GM10248 (cell line): ENCODE measurements around the gene CEP112.

Experiments
- CTCF ChIA-PET: fragments of 300-600 bp; sonication (Branson Sonifier 250); formaldehyde crosslinking; extraction: SDS; loops from one replicate; lab custom pipeline; 2021; ENCODE audit warnings: antibody characterized with exemption; lab: Yijun Ruan, JAX
- POLR2A ChIA-PET: fragments of 350-650 bp; sonication (Branson Sonifier 250); formaldehyde crosslinking; extraction: SDS; loops from one replicate; lab custom pipeline; 2020; ENCODE audit warnings: antibody characterized with exemption; lab: Yijun Ruan, JAX
- DNase-seq: peaks from one replicate; pipeline ENCODE4 v3.0.0; 2012; ENCODE audit errors: extremely low spot score
- TF ChIP-seq, protein P1 (sequence below): IDR thresholded peaks from 2 replicates; pipeline ENCODE4 v1.5.1; 2012; ENCODE audit warnings: mild to moderate bottlenecking, low read depth; ENCODE audit errors: extremely low read depth, missing control alignments, control extremely low read depth

Gene CEP112

DNA sequence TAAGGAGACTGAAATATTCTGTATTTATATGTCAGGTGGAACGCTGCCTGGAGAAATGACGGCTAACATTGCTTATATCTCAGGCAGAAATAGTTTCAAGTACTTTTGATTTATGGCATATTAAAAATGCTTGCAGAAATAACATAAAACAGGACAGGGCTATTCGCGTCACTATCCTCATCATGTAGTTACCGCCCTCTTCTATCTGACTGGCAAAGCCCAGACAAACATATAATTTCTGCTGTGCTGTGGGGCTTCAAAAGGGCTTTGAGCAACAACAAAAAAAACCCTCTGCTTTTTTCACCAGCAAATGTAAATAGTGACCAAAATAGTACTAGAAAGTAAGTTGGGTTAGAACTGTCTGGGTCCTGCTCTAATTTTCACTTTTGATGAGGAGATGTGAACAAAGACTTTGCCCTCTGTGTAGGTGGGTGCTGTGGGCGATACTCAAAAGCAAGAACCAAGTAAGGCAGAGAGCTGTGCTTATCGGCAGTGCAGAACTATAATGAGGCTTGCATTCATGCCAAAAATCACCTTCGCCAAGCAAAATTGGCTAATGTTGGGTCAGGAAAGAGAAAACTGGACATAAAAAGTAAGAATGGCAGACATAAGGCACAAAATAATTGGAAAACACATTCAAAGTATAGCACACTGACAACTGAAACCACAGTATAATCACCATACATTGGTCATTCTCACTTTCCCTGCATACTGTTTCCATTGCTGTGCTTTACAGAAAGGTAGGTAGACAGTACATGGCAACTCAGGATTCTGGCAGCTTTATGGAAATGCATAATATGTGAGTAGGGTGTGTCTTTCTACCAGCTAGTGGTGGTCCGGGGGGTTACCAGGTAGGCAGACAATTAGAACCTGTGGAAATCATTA, 479.3 kb downstream of the CEP112 start:
- ChIA-PET CTCF (no interaction called here), POLR2A (no interaction called here)
- DNase-seq = no peak
- TF ChIP-seq, protein P1, sequence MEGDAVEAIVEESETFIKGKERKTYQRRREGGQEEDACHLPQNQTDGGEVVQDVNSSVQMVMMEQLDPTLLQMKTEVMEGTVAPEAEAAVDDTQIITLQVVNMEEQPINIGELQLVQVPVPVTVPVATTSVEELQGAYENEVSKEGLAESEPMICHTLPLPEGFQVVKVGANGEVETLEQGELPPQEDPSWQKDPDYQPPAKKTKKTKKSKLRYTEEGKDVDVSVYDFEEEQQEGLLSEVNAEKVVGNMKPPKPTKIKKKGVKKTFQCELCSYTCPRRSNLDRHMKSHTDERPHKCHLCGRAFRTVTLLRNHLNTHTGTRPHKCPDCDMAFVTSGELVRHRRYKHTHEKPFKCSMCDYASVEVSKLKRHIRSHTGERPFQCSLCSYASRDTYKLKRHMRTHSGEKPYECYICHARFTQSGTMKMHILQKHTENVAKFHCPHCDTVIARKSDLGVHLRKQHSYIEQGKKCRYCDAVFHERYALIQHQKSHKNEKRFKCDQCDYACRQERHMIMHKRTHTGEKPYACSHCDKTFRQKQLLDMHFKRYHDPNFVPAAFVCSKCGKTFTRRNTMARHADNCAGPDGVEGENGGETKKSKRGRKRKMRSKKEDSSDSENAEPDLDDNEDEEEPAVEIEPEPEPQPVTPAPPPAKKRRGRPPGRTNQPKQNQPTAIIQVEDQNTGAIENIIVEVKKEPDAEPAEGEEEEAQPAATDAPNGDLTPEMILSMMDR = no peak

DNA sequence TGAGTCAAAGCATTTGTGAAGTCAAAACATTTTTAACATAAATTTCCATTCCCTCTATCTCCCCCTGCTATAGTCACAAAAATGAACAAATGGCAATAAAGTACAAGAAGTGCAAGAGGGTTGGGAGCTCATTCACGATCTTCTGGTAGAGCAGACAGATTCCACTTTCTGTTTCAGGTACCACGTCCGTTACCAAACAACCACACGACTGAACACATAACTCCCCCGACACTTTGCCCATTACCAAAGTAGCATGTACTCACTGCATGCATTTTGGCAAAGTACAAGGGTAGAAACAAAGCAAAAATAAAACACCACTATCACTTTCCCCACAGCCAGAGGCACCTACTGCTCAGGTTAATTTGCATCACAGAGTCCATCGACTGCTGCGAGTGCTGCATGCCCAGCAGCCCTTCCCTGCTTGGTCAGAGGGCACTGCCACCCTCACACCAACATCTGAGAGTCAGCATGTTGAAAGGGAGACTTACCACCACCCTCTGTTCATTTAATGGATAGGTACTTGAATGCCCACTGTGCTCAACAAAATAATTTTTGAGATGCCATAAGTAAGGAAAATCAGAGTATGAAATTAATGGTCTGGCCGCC, 480.2 kb downstream of the CEP112 start:
- ChIA-PET CTCF (interaction anchor here (1.1 kb wide), 1 partner anchor 29 kb away, joined by 3 read pairs; no protein-coding TSS in a partner anchor), POLR2A (no interaction called here)
- DNase-seq = no peak
- TF ChIP-seq, protein P1 = no peak

DNA sequence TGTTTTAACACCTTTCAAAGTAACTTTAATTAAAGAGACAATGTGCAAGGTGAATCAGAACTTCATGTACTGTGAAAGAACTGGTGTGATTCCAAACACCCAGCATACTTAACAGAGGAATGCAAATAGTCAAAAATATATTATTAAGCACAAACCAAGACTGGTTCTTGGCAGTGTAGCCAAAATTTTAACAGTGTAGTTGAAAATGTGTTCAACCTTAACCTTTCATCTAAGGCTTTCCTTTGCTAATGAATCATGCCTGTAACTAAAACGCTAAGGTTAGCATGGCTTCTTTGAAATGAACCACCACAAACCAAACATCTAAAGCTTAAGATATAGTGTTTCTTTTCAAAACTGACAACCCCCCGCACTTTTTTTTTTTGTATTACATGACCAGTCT, 484.2 kb downstream of the CEP112 start:
- POLR2A ChIA-PET = no interaction called here
- CTCF ChIA-PET = no interaction called here
- no peak for DNase-seq

DNA sequence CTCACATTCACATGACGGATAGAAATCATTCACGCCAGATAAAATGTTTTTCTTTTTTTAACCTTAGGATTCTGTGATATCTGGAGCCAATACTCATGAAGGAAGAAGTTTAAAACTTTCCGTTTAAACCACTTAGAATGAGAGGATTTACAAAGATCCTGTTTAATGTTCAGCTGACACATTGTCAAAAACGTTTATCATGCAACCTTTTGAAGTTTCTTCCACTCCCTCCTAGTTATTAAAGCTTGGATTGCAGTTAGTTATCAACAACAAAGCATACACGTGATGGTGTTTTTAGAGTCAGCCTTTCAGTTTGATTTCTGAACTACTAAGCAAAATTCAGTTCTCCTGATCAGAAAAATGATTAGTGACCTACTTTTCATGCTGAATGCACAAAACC, 487.2 kb downstream of the CEP112 start:
- TF ChIP-seq, protein P1 = no peak
- CTCF ChIA-PET = no interaction called here
- DNase-seq = no peak
- POLR2A ChIA-PET = no interaction called here

More for the DNA sequence above, 484.2 kb downstream of the CEP112 start:
- TF ChIP-seq, protein P1 = no peak

DNA sequence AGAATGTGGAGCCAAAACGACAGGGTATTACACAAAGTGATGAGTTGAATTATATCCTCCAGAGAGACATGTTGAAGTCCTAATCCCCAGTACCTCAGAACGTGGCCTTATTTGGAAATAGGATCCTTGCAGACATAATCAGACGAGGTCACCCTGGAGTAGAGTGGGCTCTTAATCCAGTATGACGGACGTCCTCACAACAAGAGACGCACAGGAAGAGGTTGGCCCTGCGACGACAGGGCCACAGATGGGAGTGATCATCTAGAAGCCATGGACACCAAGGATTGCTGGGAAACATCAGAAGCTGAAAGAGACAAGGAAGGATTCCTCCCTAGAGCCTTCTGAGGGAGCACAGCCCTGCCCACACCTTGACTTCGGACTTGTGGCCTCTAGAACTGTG, 488.0 kb downstream of the CEP112 start:
- ChIA-PET CTCF (no interaction called here), POLR2A (no interaction called here)
- DNase-seq = no peak
- TF ChIP-seq, protein P1 = no peak

DNA sequence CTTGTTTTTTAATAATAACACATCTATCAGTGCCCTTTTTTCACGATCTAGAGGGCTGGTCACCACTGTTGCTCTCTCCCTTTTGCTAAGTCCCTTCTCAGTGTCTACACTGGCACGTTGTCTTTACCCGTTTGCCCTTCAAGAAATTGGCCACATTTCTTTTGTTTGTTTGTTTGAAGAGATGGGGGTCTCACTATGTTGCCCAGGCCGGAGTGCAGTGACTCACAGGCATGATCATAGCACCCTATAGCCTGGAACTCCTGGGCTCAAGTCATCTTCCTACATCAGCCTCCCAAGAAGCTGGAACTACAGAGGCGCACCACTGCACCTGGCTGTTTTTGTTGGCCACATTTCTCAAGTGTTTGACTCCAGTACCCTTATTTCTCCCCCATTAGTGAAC, 492.5 kb downstream of the CEP112 start:
- TF ChIP-seq, protein P1 = no peak
- no peak for DNase-seq
- ChIA-PET POLR2A (no interaction called here), CTCF (no interaction called here)
